ENCODE measurements around the gene MAD1L1.

Gene MAD1L1

DNA sequence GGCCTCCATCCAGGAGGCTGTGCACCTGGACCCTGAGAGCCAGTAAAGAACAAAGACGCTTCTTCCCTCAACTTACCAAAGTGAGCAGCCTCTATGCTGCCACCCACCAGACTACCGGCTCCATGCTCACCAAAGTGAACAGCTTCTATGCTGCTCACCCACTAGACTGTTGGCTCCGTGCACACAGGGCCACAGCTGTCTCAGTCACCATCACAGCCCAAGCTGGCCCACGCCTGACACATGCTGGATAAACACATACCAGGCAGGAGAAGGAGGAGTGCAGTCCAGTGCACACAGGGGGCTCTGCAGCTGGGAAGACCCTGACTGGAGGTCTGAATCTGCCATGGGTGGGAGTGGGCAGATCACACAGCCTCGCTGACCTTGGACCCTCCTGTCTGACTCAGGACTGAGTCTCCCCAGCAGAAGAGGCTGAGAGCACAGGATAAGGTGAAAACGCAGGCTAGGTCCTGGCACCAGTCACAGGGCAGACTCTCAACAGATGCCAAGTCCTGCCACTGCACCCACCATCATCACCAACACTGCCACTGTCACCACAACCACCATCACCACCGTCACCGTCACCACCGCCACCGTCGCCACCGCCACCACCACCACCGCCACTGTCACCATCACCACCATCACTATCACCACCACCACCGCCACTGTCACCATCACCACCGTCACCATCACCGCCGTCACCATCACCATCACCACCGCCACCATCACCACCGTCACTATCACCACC lies 130.9 kb downstream of the MAD1L1 start:
- H3K4me3 ChIP-seq (ENCODE audit: low read depth, low read length): no peak overlapping the region
- TF ChIP-seq, protein P1, sequence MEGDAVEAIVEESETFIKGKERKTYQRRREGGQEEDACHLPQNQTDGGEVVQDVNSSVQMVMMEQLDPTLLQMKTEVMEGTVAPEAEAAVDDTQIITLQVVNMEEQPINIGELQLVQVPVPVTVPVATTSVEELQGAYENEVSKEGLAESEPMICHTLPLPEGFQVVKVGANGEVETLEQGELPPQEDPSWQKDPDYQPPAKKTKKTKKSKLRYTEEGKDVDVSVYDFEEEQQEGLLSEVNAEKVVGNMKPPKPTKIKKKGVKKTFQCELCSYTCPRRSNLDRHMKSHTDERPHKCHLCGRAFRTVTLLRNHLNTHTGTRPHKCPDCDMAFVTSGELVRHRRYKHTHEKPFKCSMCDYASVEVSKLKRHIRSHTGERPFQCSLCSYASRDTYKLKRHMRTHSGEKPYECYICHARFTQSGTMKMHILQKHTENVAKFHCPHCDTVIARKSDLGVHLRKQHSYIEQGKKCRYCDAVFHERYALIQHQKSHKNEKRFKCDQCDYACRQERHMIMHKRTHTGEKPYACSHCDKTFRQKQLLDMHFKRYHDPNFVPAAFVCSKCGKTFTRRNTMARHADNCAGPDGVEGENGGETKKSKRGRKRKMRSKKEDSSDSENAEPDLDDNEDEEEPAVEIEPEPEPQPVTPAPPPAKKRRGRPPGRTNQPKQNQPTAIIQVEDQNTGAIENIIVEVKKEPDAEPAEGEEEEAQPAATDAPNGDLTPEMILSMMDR (IDR thresholded peaks at IDR 0.05; ENCODE audit: borderline replicate concordance, insufficient read depth, low read depth, low read length): no peak

DNA sequence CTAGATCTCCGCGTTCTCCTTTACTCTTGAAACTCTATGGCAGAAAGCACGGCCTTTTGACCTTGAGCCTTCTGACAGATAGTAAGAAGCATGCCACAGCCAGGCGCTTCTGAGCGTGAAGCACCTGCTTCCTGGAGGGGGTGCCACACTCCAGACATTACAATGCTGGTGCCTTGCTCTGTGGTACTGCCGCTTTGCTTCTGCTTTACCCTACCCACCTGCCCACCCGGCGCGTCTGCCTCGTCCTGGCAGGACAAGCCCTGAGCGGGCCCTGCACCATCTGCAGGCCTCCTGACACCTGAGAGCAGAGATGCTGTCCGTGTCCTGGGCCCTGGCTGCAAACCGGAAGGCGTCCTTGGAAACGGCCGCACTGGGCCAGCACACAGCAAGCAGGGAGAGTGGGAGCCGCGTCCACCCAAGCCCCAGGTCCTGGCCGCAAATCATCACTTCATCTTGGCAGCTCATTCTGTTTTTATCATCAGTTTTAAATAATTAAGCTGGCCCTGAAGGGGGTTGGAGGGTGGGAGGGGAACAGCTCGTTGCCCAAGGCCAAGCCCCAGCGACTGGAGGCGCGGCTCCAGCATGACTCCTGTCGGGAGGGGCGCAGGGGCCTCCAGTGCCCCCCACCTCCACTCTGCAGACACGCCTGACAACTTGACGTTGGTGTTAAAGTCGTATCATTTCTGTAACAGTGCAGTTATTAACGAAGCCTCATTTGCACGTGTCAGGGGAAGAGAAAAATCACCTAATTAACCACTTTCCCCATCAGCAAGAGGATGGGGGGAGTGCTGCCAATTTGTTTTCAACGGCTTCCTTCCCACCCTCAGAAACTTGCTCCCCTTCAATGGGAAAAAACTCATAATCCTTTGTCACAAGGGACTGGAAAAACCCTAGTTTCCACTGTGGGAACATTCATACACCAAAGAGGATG lies 132.2 kb downstream of the MAD1L1 start:
- TF ChIP-seq, protein P1 (IDR thresholded peaks at IDR 0.05; ENCODE audit: borderline replicate concordance, insufficient read depth, low read depth, low read length): 0 out of 2 replicates have a peak, but pooled peaks have one; percentile 27
- no peak overlapping the region for H3K4me3 ChIP-seq (ENCODE audit: low read depth, low read length)

DNA sequence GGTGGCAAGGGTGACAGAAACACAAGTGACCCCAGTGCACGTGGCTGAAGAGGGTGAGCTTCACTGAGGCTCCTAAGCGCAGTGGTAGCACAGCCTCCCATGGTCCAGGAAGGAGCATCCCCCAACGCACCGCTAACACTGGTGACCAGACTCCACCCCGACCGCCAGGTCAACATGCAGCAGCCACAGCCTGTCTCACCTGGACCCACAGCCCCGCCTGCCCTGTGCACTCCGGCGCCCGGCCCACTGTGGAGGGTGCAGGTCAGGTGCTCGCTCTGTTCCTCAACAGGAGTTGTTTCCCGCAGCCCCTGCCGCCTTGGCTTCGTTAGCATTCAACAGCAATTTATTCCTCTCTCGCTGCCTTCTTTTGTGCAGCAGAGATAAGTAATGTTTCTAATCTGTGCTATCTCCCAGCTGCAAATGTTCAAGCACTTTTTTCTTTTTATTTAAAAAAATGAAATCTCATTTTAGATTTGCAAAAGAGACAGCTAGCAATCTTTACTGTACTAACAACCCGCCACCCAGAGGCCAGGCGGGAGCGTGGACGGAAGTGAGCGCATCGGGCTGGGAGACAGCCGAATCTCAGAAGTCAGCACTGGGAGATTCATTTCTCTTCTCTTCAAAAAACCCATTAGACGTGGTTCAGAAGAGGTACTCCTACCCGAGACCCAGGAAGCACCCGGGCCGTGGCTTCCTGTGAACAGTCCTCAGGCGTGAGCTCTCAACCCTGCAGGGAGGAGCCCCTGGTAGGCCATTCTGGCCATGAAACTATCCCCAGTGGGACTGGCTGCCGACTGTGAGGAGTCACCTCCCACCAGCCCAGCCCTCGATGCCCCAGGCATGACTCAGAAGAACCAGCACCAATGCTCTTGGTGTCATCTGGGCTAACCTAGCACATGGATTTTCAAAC lies 133.4 kb downstream of the MAD1L1 start:
- TF ChIP-seq, protein P1 (IDR thresholded peaks at IDR 0.05; ENCODE audit: borderline replicate concordance, insufficient read depth, low read depth, low read length): no peak
- no peak overlapping the region for H3K4me3 ChIP-seq (ENCODE audit: low read depth, low read length)

DNA sequence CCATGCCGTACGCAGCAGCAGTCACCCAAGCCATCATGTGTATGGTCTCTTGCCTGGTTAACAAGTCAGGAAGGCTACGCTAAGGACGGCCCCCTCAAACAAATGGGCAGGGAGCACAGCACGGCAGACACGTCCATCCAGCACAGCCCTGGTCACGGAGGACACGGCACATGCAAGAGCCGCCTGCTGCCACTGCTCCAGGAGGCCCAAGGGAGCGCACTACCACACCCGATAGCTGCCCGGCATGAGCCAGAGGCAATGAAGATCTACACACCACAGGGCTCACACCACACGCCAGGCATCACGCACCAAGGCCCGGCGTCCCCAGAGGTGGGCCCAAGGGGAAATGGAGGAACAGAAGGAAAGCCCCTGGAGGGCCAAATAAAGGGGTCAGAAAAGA lies 134.2 kb downstream of the MAD1L1 start:
- TF ChIP-seq, protein P1 (IDR thresholded peaks at IDR 0.05; ENCODE audit: borderline replicate concordance, insufficient read depth, low read depth, low read length): no peak
- H3K4me3 ChIP-seq (ENCODE audit: low read depth, low read length): no peak overlapping the region

DNA sequence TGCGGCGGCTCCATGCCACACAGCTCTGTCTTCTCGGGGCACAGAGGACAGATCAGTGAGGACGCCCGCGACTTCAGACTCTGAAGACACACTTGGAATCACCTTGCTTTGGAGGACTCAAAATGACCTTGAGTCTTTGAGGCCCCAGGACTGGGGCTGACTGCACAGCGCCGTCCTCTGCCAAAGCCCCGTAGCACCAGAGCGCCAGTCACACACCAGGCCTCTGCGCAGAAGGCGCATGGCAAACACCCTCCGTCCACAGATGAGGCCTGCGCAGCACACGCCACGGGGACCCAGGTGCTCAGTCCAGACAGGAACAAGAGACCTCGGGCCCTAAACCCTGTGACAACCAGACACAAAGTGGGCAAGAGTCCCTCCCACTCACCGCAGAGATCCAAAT lies 134.7 kb downstream of the MAD1L1 start:
- TF ChIP-seq, protein P1 (IDR thresholded peaks at IDR 0.05; ENCODE audit: borderline replicate concordance, insufficient read depth, low read depth, low read length): no peak
- H3K4me3 ChIP-seq (ENCODE audit: low read depth, low read length): no peak overlapping the region

DNA sequence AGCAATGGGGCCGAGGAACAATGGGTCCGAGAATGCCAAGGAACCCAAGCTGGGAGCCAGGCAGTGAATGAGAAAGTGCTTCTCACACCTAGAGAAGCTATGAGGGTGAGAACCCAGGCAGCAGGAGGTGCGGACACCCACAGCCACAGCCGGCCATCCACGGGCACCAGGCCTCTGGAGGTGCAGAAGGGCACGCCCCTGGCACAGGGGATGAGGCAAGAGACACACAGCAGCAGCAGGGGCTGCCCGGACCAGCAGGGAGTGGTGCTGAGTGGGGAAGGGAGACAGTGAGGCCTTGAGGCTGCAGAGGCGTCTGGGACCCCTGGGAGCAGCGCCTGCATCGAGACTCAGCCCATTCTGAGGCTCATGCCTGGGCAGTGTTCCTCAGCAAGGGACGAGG lies 135.3 kb downstream of the MAD1L1 start:
- no peak overlapping the region for H3K4me3 ChIP-seq (ENCODE audit: low read depth, low read length)
- TF ChIP-seq, protein P1 (IDR thresholded peaks at IDR 0.05; ENCODE audit: borderline replicate concordance, insufficient read depth, low read depth, low read length): no peak
